ENCODE results near the gene TFE3. TPM values are rescaled to one million over a fixed set of nuclear protein-coding genes. Genes with fewer than 3 reads are reported as not detected.
A peak's percentile ranks its signal among the peaks of the same experiment; 100 is the strongest.

TFE3 gene
- total RNA-seq, 1 experiment from 2014 or later = 56.8 TPM

DNA sequence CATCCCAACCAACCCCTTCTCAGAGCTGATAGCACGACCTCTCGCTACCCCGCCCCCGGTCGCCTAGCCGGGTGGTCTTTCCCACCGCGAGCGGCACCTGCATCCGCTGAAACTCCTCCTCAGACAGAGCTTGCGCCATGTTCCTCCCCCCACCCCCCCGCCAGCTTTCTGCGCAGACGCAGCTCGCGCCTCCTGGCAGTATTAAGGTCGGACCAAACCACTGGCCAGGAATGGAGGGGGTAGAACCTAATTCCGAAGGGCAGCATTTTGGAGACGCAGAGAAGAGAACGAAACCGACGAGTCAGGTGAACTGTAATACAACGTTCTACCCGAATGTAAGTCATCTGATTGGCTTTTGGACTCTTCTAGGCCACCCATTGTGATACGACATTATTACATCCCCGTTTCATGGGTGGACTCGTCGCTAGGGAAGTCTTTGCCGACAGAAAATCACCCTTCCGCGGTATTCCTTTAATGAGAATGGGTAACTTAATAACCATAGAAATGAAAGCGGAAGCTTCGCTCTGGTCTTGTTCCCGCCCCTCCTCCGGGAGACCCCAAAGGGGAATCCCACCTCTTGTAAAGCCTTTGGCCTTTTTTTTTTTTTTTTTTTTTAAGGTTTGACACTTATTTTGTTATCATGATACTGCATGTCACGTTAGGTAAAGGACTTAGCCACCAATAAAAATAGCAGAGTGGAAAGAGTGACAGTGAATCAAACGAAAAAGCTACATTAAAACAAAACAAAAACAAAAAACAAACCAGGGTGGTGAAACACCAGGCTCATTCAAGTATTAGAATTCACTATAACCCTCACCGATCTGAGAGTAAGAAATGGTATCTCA lies 40.8 kb downstream of the TFE3 start, which contains the start of gene GRIPAP1:
Gene GRIPAP1 (minus strand): TSS at position 174 of the 845 bp plus-strand sequence. CDS start 35 bp downstream, at position 139.
- DNase-seq (ENCODE audit: low spot score) = peak; percentile 90
- Histone ChIP-seq H3K4me1 (ENCODE audit: insufficient read depth, low read length, poor library complexity, severe bottlenecking) (no peaks in the 10 kb centered on the region), H3K9me3 (ENCODE audit: low read depth, low read length, poor library complexity, severe bottlenecking) (no peaks in the 10 kb centered on the region), H3K36me3 (ENCODE audit: insufficient read depth, low read length, poor library complexity, severe bottlenecking) (peaks cover 12% of the 10 kb centered on the region), H3K4me3 (ENCODE audit: low read depth, low read length, poor library complexity, severe bottlenecking) (peak within 1 kb of the TSS; percentile 66), H3K27ac (ENCODE audit: low read depth, low read length, poor library complexity, severe bottlenecking) (peak within 1 kb of the TSS; percentile 98), H3K27me3 (replicated peaks; ENCODE audit: insufficient read depth, low read depth, low read length, poor library complexity) (no peaks in the 10 kb centered on the region)
- ChIA-PET POLR2A (ENCODE audit: low non-redundant PET) (no interaction called here), CTCF (interaction anchor here (0.7 kb wide), 2 partner anchors 154 to 188 kb away, joined by 5 to 9 read pairs; no protein-coding TSS in a partner anchor)
- TF ChIP-seq EZH2 (IDR thresholded peaks at IDR 0.05; ENCODE audit: borderline replicate concordance, low read depth, low read length, poor library complexity, severe bottlenecking) = no peak
- BruUV-seq (replicated peaks) = TSS peak; percentile 91
- intact Hi-C loops (cut with micrococcal nuclease; ENCODE audit: unreplicated experiment) = no loop called here

DNA sequence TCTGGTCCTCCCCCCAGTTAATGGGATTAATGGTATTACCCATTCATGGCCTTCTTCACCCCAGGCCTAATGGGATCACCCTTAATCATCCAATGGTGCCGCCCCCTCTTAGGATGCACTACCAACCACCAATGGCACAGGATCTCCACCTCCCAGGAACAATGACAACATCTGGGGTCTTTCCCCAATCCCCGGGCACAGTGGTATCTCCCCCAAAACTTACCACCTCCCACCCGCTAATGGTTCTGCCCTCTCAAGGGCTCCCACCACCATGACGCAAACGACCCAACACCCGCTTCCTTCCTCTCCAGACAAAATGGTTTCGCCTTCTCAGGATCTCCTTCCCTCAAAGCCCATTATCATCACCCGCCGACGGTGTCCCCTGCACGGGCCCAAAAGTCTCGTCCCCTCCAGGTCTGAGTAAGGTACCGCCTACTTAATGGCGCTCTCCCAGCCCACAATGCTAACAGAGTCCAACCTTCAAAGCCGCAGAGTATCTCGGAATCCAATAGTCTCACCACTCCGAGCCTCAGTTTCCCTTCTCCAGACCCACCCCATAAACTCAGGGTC lies 41.6 kb downstream of the TFE3 start:
- H3K4me3 ChIP-seq (ENCODE audit: low read depth, low read length, poor library complexity, severe bottlenecking) = peak overlapping the region; percentile 66
- no peaks in the 10 kb centered on the region for H3K27me3 ChIP-seq (replicated peaks; ENCODE audit: insufficient read depth, low read depth, low read length, poor library complexity)
- ChIA-PET POLR2A (ENCODE audit: low non-redundant PET) (no interaction called here), CTCF (no interaction called here)
- intact Hi-C loops (cut with micrococcal nuclease; ENCODE audit: unreplicated experiment) = no loop called here
- BruUV-seq (replicated peaks) = TSS peak; percentile 50
- no peak for TF ChIP-seq EZH2 (IDR thresholded peaks at IDR 0.05; ENCODE audit: borderline replicate concordance, low read depth, low read length, poor library complexity, severe bottlenecking)
- TF ChIP-seq, protein P1, sequence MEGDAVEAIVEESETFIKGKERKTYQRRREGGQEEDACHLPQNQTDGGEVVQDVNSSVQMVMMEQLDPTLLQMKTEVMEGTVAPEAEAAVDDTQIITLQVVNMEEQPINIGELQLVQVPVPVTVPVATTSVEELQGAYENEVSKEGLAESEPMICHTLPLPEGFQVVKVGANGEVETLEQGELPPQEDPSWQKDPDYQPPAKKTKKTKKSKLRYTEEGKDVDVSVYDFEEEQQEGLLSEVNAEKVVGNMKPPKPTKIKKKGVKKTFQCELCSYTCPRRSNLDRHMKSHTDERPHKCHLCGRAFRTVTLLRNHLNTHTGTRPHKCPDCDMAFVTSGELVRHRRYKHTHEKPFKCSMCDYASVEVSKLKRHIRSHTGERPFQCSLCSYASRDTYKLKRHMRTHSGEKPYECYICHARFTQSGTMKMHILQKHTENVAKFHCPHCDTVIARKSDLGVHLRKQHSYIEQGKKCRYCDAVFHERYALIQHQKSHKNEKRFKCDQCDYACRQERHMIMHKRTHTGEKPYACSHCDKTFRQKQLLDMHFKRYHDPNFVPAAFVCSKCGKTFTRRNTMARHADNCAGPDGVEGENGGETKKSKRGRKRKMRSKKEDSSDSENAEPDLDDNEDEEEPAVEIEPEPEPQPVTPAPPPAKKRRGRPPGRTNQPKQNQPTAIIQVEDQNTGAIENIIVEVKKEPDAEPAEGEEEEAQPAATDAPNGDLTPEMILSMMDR (conservative IDR thresholded peaks at IDR 0.05; ENCODE audit: low read depth, low read length) = no peak
- no peaks in the 10 kb centered on the region for H3K9me3 ChIP-seq (ENCODE audit: low read depth, low read length, poor library complexity, severe bottlenecking)
- no peaks in the 10 kb centered on the region for H3K4me1 ChIP-seq (ENCODE audit: insufficient read depth, low read length, poor library complexity, severe bottlenecking)
- DNase-seq (ENCODE audit: low spot score) = peak; percentile 62
- peak overlapping the region; percentile 98 for H3K27ac ChIP-seq (ENCODE audit: low read depth, low read length, poor library complexity, severe bottlenecking)
- H3K36me3 ChIP-seq (ENCODE audit: insufficient read depth, low read length, poor library complexity, severe bottlenecking) = peaks cover 14% of the 10 kb centered on the region

DNA sequence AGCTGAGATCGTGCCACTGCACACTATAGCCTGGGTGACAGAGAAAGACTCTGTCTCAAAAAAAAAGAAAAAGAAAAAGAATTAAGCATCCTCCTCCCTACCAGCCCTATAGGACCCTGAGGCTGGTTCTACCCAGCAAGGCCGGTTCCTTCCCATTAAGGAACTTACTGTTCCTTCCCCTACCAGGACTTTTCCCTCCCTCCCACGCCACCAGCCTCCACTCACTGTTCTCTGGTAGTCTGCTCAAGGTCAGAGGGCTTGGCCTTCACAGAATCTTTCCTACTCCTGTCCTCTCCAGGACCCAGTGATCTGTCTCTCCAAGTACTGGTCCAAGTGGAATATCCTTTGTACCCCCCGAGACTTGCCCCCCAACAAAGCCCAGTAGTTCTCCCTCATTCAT lies 42.5 kb downstream of the TFE3 start:
- Histone ChIP-seq H3K9me3 (ENCODE audit: low read depth, low read length, poor library complexity, severe bottlenecking) (no peaks in the 10 kb centered on the region), H3K36me3 (ENCODE audit: insufficient read depth, low read length, poor library complexity, severe bottlenecking) (peaks cover 17% of the 10 kb centered on the region), H3K4me3 (ENCODE audit: low read depth, low read length, poor library complexity, severe bottlenecking) (peak overlapping the region; percentile 66), H3K27me3 (replicated peaks; ENCODE audit: insufficient read depth, low read depth, low read length, poor library complexity) (no peaks in the 10 kb centered on the region), H3K27ac (ENCODE audit: low read depth, low read length, poor library complexity, severe bottlenecking) (no peak overlapping the region), H3K4me1 (ENCODE audit: insufficient read depth, low read length, poor library complexity, severe bottlenecking) (no peaks in the 10 kb centered on the region)
- ChIA-PET CTCF (no interaction called here), POLR2A (ENCODE audit: low non-redundant PET) (no interaction called here)
- intact Hi-C loops (cut with micrococcal nuclease; ENCODE audit: unreplicated experiment) = no loop called here
- BruUV-seq (replicated peaks) = no TSS peak
- DNase-seq (ENCODE audit: low spot score) = no peak
- TF ChIP-seq, protein P1 (conservative IDR thresholded peaks at IDR 0.05; ENCODE audit: low read depth, low read length) = no peak
- no peak for TF ChIP-seq EZH2 (IDR thresholded peaks at IDR 0.05; ENCODE audit: borderline replicate concordance, low read depth, low read length, poor library complexity, severe bottlenecking)
